GM19452 (cell line): ENCODE data around the gene PLB1.

Source experiments
- ATAC-seq: cut with Tn5 transposase; IDR thresholded peaks from one replicate; pipeline ENCODE4 v1.9.1; 2021; ENCODE audit not compliant: unreplicated experiment

Gene PLB1

DNA sequence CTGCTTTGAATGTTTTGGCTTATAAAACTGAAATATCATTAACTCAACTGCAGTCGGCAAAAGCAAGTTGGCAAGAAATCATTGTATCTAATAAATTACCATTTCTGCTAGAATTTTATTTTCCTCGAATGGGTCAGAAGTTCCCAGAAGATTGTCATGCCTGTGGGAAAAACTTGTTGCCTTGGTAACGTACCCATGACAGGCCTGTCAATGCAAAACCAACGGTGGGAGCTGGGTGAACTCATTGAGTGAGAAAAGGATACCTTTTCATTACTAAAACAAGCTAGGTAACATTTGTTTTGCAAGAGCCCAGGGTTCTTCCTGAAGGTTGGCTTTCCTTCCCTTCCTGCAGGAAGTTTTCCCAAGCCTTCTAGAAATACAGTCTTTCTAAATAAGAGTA, 9.5 kb downstream of the PLB1 start:
- no peak for ATAC-seq

DNA sequence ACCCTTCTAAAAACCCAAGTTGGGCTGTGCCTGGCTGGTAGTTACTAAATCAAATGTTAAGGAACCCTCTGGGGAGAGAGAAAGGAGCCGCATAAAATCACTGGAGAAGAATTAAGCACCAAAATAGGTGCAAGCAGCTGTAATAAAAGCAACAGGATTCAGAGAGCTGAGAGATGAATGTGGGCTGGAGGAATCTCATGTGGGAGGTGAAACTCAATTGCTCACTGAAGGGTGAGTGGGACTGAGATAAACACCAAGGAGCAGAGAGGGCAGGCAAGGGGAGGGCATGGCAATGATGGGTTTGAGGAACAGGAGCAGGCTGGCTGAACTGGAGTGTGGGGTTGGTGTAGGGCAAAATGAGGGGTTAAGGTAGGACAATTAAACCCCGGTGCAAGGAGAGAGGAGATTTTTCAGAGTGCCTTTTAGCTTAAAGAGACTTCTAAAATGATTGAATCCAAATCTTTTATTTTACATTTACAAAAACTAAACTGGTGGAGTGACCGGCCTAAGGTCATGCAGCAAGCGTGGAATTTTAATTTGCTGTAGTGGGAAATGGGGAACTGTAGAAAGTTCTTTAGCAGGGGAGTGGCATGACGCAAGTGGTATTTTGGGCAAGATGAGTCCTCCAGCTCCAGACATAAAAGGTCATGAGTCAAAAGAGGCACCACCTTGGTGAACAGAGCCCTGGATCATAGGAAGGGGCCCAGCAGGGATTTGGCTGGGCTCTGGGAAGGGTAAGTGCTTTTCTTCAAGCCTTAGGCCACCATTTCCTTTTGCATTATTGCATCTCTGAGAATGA, 10.5 kb downstream of the PLB1 start:
- no peak for ATAC-seq

DNA sequence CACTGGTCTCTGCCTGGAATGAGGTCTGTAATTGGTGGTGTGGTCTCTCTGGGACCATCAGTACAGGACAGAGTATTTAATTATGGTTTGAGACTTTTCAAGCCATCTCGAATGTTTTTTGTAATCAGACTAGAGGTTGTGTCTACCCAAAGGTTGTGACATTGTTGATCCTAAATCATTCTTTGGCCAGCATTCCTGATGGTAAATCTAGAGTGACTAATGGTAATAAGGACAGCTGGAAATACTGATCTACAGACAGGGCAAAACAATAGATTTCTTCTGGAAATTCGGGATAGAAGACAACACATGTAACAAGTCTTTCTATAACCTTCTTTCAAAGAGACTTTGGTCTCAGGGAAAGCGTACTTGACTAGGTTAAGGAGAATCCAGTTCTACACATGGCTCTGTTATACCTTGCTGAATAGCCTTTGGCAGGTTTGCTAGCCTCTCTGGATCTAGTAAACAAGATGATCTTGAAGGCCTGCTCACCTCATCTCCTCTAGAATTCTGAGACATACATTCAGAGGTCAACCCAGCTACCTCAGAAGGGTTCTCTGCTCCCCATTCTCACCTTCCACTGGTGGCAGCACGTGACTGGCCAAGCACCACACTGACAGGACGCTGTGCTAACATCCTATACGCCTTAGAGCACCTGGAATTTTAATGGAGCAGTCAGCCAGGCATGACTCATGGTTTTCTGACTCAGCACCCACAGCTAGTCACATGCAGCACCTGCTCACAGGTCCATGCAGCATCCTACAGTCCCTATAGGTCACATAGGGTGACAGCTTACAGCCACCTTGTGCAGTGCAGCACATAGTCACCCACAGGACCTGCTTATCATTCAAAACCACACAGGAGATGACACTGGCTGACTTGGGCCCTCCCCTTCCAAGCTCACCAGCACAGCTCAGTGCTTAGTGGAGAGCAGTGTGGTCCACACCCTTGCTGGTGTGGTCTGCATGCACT, 12.2 kb downstream of the PLB1 start:
- ATAC-seq = no peak

DNA sequence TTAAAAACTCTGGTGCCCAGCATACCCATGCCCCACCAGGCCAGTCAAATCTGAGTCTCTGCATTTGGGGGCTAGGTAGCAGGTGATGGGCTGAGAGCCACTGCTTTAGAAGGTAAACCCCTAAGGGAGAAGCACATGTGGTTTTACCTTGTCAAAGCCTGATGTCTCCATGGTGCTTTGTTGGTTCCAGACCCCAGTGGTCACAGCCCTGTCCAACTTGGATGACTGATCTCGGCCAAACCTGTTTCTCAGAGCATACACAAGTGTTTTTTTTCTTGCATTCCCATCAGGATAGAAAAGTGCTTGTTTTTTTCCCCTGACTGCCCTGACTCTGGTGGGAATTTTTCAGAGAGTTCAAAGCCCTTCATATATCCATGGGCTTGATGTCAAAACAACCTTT, 13.5 kb downstream of the PLB1 start:
- ATAC-seq = no peak

- no peak for ATAC-seq
Observed at GRCh38 chr2:28510184-28510583, 14.3 kb downstream of the PLB1 start.

DNA sequence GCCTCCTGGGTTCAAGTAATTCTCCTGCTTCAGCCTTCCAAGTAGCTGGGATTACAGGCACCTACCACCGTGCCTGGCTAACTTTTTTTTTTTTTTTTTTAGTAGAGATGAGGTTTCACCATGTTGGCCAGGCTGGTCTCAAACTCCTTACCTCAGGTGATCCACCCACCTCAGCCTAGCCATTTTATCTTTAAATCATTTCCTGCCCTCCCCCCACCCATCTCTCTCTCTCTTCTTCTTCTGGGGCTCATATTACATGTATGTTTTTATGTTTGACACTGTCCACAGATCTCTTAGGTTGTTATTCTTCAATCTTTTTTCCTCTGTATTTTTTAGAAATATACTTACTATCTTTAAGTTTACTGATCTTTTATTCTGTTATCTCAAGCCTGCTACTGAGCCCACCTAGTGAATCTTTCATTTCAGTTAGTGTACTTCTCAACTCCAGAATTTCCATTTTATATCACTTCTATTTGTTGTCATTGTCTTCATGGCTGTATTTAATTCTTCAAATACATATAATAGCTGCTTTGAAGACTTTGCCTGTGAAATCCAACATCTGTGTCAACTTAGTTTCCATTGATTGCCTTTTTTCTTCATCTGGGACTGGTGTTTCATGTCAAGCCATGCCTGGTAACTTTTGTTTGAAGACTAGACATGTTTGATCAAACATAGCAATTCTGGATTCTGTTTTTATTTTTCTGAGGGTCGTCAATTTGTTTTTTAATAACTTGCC, 16.2 kb downstream of the PLB1 start:
- no peak for ATAC-seq

GRCh38 chr2:28512607-28512965, 16.7 kb downstream of the PLB1 start:
- ATAC-seq = no peak

DNA sequence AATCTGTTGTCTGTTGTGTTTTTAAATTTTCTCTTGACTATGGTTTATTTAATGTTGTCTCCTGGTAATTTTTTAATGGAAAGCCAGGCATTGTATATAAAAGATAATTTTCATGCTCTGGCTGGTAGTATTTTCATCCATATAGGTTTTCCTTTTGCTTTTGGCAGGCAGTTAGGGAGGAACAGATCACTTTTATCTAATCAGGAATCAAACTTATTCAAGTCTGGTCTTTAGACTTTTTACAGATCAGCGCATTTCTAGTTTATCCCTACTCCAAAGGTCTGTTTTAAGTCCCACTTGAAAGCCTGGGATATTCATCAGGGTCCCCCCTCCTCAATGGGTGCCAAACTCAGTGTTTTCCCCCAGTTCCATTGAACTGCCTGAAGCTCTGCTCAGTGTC, 17.2 kb downstream of the PLB1 start:
- ATAC-seq = no peak

DNA sequence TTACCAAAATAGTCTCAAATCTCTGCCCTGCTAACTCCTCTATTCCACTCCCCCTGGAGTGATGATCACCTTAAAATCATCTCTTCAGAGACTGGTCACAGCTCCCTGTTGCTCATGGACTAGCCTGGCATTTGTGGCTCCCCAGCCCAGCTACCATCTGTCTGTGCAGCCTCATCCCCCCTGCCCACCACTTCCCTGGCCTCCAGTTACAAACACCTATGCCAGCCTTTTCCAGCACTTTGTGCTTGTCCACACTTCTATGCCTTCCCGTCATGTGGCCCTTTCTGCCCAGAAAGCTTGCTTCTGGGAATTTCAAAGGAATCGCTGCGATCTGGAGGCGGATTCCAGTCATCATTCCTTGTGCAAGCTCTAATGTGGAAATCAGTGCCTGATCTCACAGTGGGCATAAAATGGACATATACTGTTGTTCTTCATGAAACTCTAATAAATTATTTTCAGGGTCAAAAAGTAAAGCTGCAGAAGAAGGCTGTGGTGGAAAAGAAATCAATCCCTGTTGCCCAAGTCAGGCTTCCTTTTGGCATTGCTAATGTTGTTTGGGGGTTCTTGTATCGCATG, 19.4 kb downstream of the PLB1 start:
- ATAC-seq = no peak

DNA sequence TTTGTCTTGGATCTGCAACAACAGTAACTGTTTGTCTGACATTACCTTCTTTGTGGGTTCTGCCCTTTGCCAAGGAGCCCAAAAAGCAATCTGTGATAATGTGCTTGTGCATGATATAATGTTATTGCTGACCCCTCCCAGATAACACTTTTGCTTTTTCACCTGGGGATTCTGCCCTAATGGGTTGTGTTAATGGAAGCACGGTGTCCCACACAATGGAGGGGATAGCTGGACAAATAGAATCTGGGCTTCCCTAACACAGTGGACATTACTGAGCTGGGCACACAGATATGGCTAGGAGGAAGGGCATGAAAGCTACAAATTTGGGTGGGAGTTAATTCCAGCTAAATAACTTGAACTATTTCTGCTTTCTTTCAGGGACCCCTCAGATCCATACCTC, 20.6 kb downstream of the PLB1 start:
- ATAC-seq = no peak

DNA sequence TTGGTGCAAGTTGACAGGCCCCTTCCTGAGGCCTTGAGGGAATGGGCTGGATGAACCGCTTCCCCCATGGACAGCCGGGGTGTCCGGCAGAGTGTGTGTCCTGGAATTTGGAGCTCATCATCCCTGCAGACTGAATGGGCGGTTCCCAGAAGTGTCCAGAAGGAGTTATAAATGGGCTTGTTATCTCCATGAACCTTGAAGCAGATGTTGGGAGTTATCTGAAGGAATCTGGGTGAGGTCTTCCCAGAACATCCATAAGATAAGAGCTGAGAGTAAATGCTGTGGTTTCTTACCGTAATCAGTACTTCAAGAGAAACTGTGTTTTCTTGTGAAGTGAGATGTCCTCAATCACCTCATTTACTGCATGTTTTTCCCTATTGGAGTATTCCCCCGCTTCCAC, 21.1 kb downstream of the PLB1 start:
- ATAC-seq = no peak

GRCh38 chr2:28521663-28522062, 25.8 kb downstream of the PLB1 start:
- ATAC-seq = no peak

GRCh38 chr2:28522481-28522880, 26.6 kb downstream of the PLB1 start:
- ATAC-seq = no peak

DNA sequence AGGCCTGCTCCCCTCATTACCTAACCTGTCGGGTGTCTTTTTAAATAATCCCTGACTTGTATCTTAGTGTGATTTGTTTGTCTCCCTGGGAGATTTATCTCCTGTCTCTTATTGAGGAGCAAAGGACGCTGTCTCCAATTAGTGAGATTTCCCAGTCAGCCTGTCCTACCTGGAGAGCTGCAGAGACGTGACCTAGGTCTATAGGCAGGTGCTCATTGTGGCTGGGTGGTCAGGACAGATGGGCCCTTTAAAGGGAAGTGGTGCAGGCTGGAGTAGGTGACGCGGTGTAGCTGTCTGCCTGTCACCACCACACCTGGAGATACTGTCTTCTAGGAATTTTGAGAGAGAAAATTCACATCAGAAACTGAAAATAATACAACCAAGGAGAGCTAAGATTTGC, 28.0 kb downstream of the PLB1 start:
- no peak for ATAC-seq

GRCh38 chr2:28525481-28525880, 29.6 kb downstream of the PLB1 start:
- no peak for ATAC-seq

GRCh38 chr2:28526527-28527132, 30.8 kb downstream of the PLB1 start:
- ATAC-seq = no peak

DNA sequence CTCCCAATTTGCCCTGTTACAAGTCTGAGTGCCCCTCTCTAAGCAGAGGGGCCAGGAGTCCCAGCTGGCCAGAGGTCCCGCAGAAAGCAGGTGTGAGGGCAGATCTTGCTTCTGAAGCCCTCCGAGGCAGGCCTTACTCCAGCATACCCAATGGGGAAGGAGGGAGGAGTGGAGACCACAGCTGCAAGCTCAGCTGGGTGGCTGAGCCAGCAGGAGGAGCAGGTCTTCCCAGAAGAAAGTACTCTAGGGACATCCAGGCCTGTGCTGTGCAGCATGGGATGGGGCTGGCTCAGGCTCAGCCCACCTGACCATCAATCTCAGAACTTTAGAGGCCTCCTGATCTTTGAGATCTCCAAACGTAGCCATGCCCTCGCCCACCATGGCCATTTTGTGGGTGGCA, 31.3 kb downstream of the PLB1 start:
- no peak for ATAC-seq

- no peak for ATAC-seq
Observed at GRCh38 chr2:28528206-28528605, 32.3 kb downstream of the PLB1 start.

GRCh38 chr2:28530782-28531181, 34.9 kb downstream of the PLB1 start:
- no peak for ATAC-seq

- no peak for ATAC-seq
Observed at GRCh38 chr2:28532399-28532798, 36.5 kb downstream of the PLB1 start.
